Epithelial cell of proximal tubule (primary cell): ENCODE results near the gene TRPV4. TPM values are rescaled to one million over a fixed set of nuclear protein-coding genes. Genes with fewer than 3 reads are reported as not detected.

Source experiments
- DNase-seq: peaks from one replicate; pipeline ENCODE4 v3.0.0-alpha.2; 2011; ENCODE audit warnings: low read depth
- H3K4me3 ChIP-seq: 2 replicates; pipeline ENCODE4 v1.5.1; 2011; ENCODE audit warnings: low read depth, mild to moderate bottlenecking, low read length
- total RNA-seq: library from RNA; depleted of rRNA; stranded (reverse); fragments of >200 nt; gene quantifications from 2 replicates; pipeline ENCODE4 v1.2.3, GENCODE V29; 2015
- TF ChIP-seq, protein P1 (sequence below): conservative IDR thresholded peaks from 2 replicates; pipeline ENCODE4 v1.5.1; 2012; ENCODE audit warnings: low read depth, mild to moderate bottlenecking, low read length

TRPV4 gene
- total RNA-seq, 1 donor from 2014 or later, result 2.2 TPM

GRCh38 chr12:109815757-109816617 lies 17.2 kb downstream of the TRPV4 start:
- DNase-seq, result no peak
- H3K4me3 ChIP-seq, result no peak overlapping the region
- TF ChIP-seq, protein P1, sequence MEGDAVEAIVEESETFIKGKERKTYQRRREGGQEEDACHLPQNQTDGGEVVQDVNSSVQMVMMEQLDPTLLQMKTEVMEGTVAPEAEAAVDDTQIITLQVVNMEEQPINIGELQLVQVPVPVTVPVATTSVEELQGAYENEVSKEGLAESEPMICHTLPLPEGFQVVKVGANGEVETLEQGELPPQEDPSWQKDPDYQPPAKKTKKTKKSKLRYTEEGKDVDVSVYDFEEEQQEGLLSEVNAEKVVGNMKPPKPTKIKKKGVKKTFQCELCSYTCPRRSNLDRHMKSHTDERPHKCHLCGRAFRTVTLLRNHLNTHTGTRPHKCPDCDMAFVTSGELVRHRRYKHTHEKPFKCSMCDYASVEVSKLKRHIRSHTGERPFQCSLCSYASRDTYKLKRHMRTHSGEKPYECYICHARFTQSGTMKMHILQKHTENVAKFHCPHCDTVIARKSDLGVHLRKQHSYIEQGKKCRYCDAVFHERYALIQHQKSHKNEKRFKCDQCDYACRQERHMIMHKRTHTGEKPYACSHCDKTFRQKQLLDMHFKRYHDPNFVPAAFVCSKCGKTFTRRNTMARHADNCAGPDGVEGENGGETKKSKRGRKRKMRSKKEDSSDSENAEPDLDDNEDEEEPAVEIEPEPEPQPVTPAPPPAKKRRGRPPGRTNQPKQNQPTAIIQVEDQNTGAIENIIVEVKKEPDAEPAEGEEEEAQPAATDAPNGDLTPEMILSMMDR, result no peak

- no peak overlapping the region for H3K4me3 ChIP-seq
- DNase-seq, result no peak
- TF ChIP-seq, protein P1, result no peak
These were observed 18.0 kb downstream of the TRPV4 start for GRCh38 chr12:109815225-109815624.

- H3K4me3 ChIP-seq, result no peak overlapping the region
- TF ChIP-seq, protein P1, result no peak
- no peak for DNase-seq
These were observed 18.5 kb downstream of the TRPV4 start for GRCh38 chr12:109814600-109815150.

- H3K4me3 ChIP-seq, result no peak overlapping the region
- no peak for DNase-seq
- TF ChIP-seq, protein P1, result no peak
These were observed 19.3 kb downstream of the TRPV4 start for GRCh38 chr12:109813810-109814416.

DNA sequence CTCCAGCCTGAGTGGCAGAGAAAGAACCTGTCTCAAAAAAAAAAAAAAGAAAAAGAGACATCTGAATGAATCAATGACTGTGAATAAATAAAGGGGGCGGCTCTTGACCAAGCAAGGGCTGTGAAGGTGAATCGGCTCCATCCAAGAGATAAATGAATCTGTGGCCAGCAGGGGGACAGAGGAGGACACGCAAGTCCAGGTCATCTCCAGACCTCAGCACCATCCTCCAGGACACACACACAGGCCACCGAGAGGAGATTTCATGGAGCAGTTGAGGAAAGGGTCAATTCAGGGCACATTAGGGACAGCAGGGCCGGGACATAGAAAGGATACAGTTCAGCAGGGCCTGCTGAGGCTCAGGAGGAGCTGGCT lies 21.6 kb downstream of the TRPV4 start:
- DNase-seq, result no peak
- no peak overlapping the region for H3K4me3 ChIP-seq
- TF ChIP-seq, protein P1, result no peak

DNA sequence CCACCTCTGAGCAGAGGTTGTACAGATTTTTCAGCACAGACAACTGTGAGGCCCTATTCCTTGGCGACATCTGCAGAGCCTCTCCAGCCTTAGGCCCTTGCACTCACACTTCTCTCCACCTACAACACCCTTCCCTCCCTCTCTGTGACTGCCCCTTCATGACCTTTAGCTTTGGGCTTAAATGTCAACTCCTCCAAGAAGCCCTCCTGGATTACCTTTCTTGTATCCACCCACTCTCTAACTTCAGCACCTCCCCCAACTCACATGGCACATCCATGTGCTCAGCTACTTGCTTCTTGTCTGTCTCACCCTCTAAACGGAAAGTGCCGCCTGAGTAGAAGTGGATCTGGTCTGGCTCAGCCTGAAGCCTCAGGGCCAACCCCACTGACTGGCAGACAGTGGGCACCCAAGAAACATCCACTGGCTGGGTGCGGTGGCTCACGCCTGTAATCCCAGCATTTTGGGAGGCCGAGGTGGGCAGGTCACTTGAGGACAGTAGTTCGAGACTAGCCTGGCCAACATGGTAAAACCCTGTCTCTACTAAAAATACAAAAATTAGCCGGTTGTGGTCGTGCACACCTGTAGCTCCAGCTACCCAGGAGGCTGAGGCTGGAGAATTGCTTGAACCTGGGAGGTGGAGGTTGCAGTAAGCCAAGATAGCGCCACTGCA lies 22.1 kb downstream of the TRPV4 start:
- TF ChIP-seq, protein P1, result no peak
- no peak overlapping the region for H3K4me3 ChIP-seq
- no peak for DNase-seq
